Astrocyte of the cerebellum (primary cell): ENCODE results near the gene CHMP1A.

ENCODE experiments used
- DNase-seq: peaks from one replicate; pipeline ENCODE4 v3.0.0-alpha.2; 2011; ENCODE audit warnings: low read depth
- H3K4me3 ChIP-seq: 2 replicates; pipeline ENCODE4 v1.5.1; 2011; ENCODE audit warnings: mild to moderate bottlenecking, low read depth, low read length, moderate library complexity
- CTCF ChIP-seq: IDR thresholded peaks from 2 replicates; pipeline ENCODE4 v1.5.1; 2012; ENCODE audit warnings: low read length, low read depth, moderate library complexity, mild to moderate bottlenecking; ENCODE audit errors: missing control alignments
- in situ Hi-C: cut with HindIII; loops from 2 replicates; pipeline ENCODE4 v1.10.0; 2017; ENCODE audit warnings: low sequenced_read_pairs

CHMP1A gene

GRCh38 chr16:89620406-89620841 is 37.1 kb downstream of the CHMP1A start:
- H3K4me3 ChIP-seq: no peak overlapping the region
- no peak for DNase-seq
- in situ Hi-C loops: no loop called here
- no peak for TF ChIP-seq CTCF

GRCh38 chr16:89619840-89620239 is 37.7 kb downstream of the CHMP1A start:
- no peak for TF ChIP-seq CTCF

GRCh38 chr16:89618109-89618998 is 39.2 kb downstream of the CHMP1A start:
- in situ Hi-C loops: no loop called here
- H3K4me3 ChIP-seq: no peak overlapping the region
- TF ChIP-seq CTCF: no peak
- no peak for DNase-seq

More at GRCh38 chr16:89619840-89620239, 37.7 kb downstream of the CHMP1A start:
- H3K4me3 ChIP-seq: no peak overlapping the region
- DNase-seq: no peak
- in situ Hi-C loops: no loop called here

- TF ChIP-seq CTCF: no peak
- in situ Hi-C loops: no loop called here
- no peak for DNase-seq
- H3K4me3 ChIP-seq: no peak overlapping the region
These were observed 40.5 kb downstream of the CHMP1A start for GRCh38 chr16:89617036-89617435.

GRCh38 chr16:89616623-89617022 is 40.9 kb downstream of the CHMP1A start:
- H3K4me3 ChIP-seq: no peak overlapping the region
- no peak for TF ChIP-seq CTCF

GRCh38 chr16:89615596-89616090 is 41.9 kb downstream of the CHMP1A start:
- in situ Hi-C loops: no loop called here
- H3K4me3 ChIP-seq: no peak overlapping the region
- peak; percentile 78 for TF ChIP-seq CTCF
- DNase-seq: no peak

More at GRCh38 chr16:89616623-89617022, 40.9 kb downstream of the CHMP1A start:
- DNase-seq: no peak
- in situ Hi-C loops: no loop called here
